GM12892 (cell line): ENCODE results near the gene TSSK2.

Source experiments
- POLR2A ChIP-seq: IDR thresholded peaks from 2 replicates; pipeline ENCODE4 v1.6.1; 2011; ENCODE audit warnings: low read depth, low read length, control low read depth
- POLR2AphosphoS5 ChIP-seq: IDR thresholded peaks from 2 replicates; pipeline ENCODE4 v1.6.1; 2011; ENCODE audit warnings: low read depth, low read length, control low read depth

DNA sequence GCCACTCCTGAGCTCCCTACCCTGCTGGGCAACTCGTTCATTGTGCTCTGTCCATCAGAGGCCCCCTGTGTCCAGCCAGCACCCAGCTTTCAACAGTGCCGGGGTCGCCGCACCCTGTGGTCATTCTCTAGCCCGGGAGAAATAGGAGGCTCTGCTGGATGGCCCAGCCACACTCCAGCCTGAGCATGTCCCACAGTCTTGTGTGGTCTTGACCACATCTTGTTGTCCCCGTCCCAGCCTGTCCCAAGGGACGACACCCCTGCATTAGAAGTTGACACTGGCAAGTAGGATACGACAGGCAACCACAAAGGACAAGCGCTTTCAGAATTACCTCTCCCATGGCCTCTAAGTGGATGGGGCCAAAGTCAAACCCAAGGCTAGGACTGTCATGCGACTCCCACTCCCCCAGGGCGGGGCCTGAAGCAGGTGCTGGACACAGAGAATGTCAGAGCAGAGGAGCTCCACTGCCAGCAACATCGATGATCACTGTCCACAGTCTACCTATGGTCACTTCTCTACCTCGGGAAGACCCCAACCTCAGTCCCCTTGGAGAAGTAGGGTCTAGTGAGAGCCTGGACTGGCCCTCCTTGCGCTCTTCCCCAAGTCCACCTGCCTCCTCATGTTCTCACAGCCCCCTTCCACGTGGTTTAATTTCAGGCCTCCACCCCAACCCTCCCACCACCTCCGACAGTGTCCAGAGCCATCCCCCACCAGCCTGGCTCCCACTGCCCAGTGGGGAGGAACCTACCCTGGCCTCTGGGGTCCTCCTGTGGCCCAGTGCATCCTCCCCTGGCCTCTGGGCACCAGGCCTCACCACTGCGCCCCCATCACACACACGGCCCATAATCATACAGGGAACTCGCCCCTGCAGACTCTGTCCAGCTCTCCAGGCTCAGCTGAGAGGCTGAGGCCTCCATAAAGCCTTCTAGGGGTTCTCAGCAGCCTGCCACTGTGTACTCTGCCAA lies 4.5 kb upstream of the TSSK2 start:
- TF ChIP-seq POLR2A (no peak), POLR2AphosphoS5 (no peak)
